Activated CD8-positive, alpha-beta memory T cell treated with anti-CD3 and anti-CD28 coated beads, Interleukin-2, amount 50 U/mL, for 24 hours (primary cell): ENCODE results near the gene SETDB1.
"Not testable (repeated sequence)": the region's sequence is repeated elsewhere in the genome, so short reads cannot be mapped to it uniquely, and the experiment has no call there.

Experiments used
- DNase-seq: peaks from one replicate; pipeline ENCODE4 v3.0.0-alpha.2; 2020; ENCODE audit errors: extremely low read depth

The SETDB1 gene

GRCh38 chr1:150926097-150926741, at the start of gene SETDB1:
TSS of gene SETDB1 (plus strand) at chr1:150926363. CDS start at chr1:150927715, 1,352 bp downstream.
- DNase-seq = peak; percentile 92

- not testable (repeated sequence) for DNase-seq
Observed at GRCh38 chr1:150878931-150879330, 47.2 kb upstream of the SETDB1 start.

GRCh38 chr1:150881331-150882070, 44.7 kb upstream of the SETDB1 start:
- no peak for DNase-seq

- not testable (repeated sequence) for DNase-seq
Observed at GRCh38 chr1:150883121-150883520, 43.0 kb upstream of the SETDB1 start.

- DNase-seq = no peak
Observed at GRCh38 chr1:150887018-150887417, 39.1 kb upstream of the SETDB1 start, which contains the start of gene CTXND2. TSS of gene CTXND2 (plus strand) at chr1:150887136. CDS start at chr1:150912315, 25,179 bp downstream.

GRCh38 chr1:150888727-150889126, 37.4 kb upstream of the SETDB1 start:
- DNase-seq = no peak

GRCh38 chr1:150890033-150890416, 36.1 kb upstream of the SETDB1 start:
- no peak for DNase-seq

- DNase-seq = no peak
Observed at GRCh38 chr1:150893336-150893913, 32.7 kb upstream of the SETDB1 start.

GRCh38 chr1:150895618-150896017, 30.5 kb upstream of the SETDB1 start:
- no peak for DNase-seq

GRCh38 chr1:150899795-150900194, 26.4 kb upstream of the SETDB1 start:
- DNase-seq = not testable (repeated sequence)

- DNase-seq = no peak
Observed at GRCh38 chr1:150902346-150902745, 23.8 kb upstream of the SETDB1 start.

- no peak for DNase-seq
Observed at GRCh38 chr1:150902751-150903150, 23.4 kb upstream of the SETDB1 start.

- DNase-seq = no peak
Observed at GRCh38 chr1:150905301-150905700, 20.9 kb upstream of the SETDB1 start.

GRCh38 chr1:150906329-150906728, 19.8 kb upstream of the SETDB1 start:
- no peak for DNase-seq

GRCh38 chr1:150906813-150907212, 19.4 kb upstream of the SETDB1 start:
- DNase-seq = no peak

- DNase-seq = no peak
Observed at GRCh38 chr1:150909585-150910180, 16.5 kb upstream of the SETDB1 start.

- no peak for DNase-seq
Observed at GRCh38 chr1:150912623-150913022, 13.5 kb upstream of the SETDB1 start.

- no peak for DNase-seq
Observed at GRCh38 chr1:150917387-150917786, 8.8 kb upstream of the SETDB1 start.

- DNase-seq = peak; percentile 59
Observed at GRCh38 chr1:150922519-150922975, 3.6 kb upstream of the SETDB1 start.

GRCh38 chr1:150925080-150925479, 1.1 kb upstream of the SETDB1 start:
- DNase-seq = no peak

- no peak for DNase-seq
Observed at GRCh38 chr1:150927624-150928023, 1.5 kb downstream of the SETDB1 start.

GRCh38 chr1:150928286-150928685, 2.1 kb downstream of the SETDB1 start:
- no peak for DNase-seq
